NCI-H128 (cell line): ENCODE data around the gene RSAD2.
"Not testable (repeated sequence)": the region's sequence is repeated elsewhere in the genome, so short reads cannot be mapped to it uniquely, and the experiment has no call there.

ENCODE experiments used
- DNase-seq: peaks from one replicate; lab custom pipeline; 2025; ENCODE audit not compliant: unreplicated experiment; lab: John Stamatoyannopoulos, UW

RSAD2 gene

DNA sequence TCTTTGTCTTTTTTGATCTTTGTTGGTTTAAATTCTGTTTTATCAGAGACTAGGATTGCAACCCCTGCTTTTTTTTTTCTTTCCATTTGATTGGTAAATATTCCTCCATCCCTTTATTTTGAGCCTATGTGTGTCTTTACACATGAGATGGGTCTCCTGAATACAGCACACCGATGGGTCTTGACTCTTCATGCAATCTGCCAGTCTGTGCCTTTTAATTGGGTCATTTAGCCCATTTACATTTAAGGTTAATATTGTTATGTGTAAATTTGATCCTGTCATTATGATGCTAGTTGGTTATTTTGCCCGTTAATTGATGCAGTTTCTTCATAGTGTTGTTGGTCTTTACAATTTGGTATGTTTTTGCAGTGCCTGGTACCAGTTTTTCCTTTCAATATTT lies 25.0 kb downstream of the RSAD2 start:
- not testable (repeated sequence) for DNase-seq

GRCh38 chr2:6905668-6906067 lies 28.1 kb downstream of the RSAD2 start:
- DNase-seq, result no peak

DNA sequence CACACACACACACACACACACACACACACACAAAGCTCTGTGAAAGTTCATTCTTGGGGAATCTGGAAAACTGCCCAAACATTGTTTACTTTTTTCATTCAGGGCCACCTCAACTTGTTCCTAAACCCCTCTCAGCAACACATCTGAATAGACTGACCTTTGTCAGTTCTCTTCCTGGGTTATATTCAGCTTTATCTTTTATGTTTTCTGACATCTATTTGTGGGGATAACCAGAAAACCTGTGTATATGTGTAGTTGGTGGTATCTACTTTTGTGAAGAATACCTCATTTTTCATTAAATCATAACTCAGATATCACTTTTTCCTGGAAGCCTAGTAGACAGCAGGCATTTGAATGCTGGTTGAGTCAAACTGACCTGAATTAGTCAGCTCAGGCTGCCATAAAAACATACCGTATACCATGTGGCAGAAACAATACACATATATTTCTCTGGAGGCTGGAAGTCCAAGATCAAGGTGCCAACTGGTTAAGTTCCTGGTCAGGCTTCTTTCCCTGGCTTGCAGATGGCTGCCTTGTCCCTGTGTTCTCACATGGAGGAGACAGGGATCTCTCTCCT lies 28.7 kb downstream of the RSAD2 start:
- DNase-seq, result no peak

DNA sequence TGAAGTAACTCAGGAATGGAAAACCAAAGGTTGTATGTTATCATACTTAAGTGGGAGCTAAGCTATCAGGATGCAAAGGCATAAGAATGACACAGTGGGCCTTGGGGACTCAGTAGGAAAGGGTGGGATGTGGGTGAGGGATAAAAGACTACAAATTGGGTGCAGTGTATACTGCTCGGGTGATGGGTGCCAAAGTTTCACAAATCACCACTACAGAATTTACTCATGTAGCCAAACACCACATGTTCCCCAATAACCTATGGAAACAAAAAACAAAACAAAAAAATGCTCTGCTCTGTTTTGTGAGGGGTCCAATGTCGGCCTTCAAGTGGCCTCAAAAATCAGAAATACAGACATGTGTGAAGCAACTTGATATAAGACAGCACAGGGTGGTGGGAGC lies 30.7 kb downstream of the RSAD2 start:
- no peak for DNase-seq

DNA sequence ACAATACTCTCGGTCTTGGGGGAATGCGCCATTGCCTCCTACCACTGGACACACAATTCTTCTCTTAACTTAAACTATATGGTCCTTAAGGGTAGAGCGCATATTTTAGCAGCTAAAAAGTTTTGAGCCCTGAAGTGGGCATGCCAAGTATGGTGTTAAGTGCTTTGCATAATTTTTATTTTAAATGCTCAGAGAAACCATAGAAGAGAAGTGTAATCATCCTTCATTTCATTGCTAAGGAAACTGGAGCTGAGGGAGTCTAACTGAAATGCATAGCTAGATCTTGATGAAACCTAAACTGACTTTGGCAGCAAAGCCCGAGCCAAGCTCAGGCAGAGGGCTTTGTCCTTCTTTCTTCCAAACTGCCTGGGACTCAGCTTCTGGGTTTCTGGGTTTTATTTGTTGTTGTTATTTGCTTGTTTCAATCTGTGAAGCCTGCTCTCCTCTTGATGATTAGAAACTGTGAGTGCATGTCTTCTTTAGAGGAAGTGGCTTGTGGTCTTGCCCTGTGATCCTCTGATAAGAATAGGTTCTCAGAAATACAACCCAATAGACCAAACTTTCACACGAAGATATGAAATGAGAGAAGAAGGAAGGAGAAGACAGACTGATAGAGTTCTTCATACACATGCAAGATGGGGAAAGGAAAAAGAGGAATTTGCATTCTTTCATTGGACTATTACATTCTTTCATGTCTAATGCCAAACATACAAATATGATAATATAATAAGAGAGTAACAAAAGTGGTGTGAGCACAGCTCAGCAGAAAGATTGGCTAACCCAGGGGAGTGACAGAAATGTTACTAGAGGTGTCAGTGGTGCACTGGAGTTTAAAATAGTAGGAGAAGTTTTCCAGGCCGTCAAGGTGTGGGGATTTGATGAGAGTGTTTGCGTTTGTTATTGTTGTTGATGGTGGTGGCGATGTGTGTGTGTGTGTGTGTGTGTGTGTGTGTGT lies 32.1 kb downstream of the RSAD2 start:
- no peak for DNase-seq

DNA sequence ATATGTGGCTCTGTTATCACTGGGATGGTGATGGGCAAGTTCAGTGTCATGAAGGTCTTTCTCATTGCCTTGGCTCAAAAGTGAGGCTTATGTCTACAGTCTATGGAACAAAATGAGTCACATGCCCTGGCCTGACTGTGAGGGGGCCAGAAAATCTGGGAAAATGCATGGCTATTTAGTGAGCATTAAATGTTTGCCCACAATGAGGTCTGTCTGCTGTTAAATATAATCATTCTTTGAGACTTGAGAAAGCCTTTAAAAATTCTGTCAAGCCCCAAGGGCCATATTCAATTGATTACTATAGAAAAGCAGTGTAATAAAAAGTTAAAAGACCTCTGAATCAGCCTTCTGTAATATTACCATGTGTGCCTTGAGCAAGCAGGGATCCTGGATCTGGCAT lies 34.1 kb downstream of the RSAD2 start:
- DNase-seq, result no peak

- DNase-seq, result no peak
Observed at GRCh38 chr2:6913415-6914157, 36.0 kb downstream of the RSAD2 start.

DNA sequence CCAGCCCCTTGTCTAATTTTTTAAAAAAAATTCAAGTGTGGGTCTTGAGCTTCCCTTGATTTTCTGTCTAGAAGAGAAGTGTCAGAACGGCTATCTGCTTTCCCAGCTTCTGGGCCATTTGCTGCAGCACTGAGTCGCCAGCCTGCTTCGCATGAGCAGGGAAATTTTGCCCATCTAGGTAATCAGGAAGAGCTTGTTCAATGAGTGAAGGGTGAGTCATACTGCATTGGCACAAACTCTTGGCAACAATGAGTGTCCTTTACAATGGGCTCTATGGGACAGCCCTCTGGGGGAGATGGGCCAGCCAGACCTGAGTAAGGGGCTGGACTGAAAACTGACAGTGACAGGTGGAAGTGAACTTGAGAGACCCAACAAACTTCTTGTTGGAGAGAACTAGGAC lies 37.3 kb downstream of the RSAD2 start:
- DNase-seq, result no peak

DNA sequence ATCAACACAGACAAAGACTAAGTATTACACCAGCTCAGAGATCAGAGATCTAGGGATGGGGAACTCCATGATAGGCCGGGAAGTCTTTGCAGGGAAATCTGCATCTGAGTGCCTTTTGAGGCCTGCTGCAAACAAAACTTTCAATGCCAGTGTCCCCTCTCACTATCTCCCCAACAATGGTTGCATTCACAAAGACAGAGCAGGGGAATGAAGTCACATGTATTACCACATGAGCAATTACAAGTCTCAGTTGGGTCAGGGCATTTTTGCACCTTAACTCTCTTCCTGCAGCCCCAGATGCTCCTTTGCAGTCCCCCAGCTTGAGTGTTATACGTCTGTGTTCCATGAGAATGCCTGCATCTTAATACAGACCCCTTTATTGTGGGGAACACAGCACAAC lies 37.8 kb downstream of the RSAD2 start:
- no peak for DNase-seq

GRCh38 chr2:6916224-6916623 lies 38.6 kb downstream of the RSAD2 start:
- DNase-seq, result no peak

- no peak for DNase-seq
Observed at GRCh38 chr2:6916736-6917070, 39.1 kb downstream of the RSAD2 start.

GRCh38 chr2:6917071-6917760 lies 39.6 kb downstream of the RSAD2 start, which contains the start of gene RNF144A:
Gene RNF144A (plus strand): TSS chr2:6917412. CDS start chr2:6996927, 79,515 bp downstream.
- DNase-seq, result no peak

GRCh38 chr2:6917761-6918421 lies 40.3 kb downstream of the RSAD2 start:
- DNase-seq, result no peak

GRCh38 chr2:6919901-6920742 lies 42.5 kb downstream of the RSAD2 start:
- no peak for DNase-seq

- DNase-seq, result no peak
Observed at GRCh38 chr2:6920743-6921064, 43.1 kb downstream of the RSAD2 start.

GRCh38 chr2:6921321-6921922 lies 43.8 kb downstream of the RSAD2 start:
- DNase-seq, result no peak

GRCh38 chr2:6922201-6922656 lies 44.7 kb downstream of the RSAD2 start:
- no peak for DNase-seq

- DNase-seq, result no peak
Observed at GRCh38 chr2:6923319-6923718, 45.7 kb downstream of the RSAD2 start.

DNA sequence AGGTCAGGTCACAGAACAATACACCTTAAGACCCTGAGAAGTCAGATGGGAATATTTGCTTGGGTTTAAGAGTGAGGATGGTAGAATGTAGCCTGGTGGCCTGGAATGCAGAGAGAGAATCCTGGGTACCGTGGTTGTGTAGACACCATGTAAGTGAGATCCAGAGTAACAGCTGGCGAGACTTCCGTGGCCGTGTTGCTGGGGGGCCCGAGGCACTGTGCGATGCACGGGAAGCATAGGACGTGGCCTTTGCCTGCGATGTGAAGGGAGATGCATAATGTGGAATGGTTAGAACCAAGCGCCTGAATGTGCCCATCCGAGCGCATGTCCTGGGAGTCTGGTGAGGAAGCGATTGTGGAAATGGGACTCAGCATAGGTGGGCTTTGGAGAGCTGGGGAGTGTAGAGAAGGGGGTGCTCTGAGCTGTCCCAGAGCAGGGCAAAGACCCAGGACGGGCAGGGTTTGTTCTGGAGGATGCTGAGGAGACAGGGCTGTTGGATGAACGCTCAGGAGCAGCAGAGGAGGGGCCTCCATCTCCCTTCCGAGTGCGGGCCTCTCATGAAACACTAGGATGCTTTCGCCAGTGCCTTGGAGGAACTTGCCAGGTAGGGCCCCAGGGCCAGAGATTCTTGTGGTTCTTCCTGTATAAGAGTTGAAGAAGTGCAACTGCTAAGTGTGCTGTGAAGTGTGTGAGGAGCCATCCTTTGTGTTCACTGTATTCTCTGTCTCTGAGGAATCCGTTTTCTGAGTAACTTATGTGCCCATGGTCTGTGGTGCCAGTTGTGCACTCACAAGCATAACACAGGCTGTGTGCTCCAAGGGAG lies 46.7 kb downstream of the RSAD2 start:
- no peak for DNase-seq
